B cell (primary cell): ENCODE measurements around the gene CDK6.

ENCODE experiments used
- EZH2 ChIP-seq: IDR thresholded peaks from 2 replicates; pipeline ENCODE4 v1.6.1; 2012; ENCODE audit warnings: borderline replicate concordance, low read depth, mild to moderate bottlenecking, moderate library complexity, low read length; ENCODE audit not compliant: insufficient read depth, poor library complexity, severe bottlenecking
- TF ChIP-seq, protein P1 (sequence below): fragments of 200-600 bp; IDR thresholded peaks from one replicate; pipeline ENCODE4 v1.8.0; 2022; ENCODE audit warnings: antibody characterized with exemption, mild to moderate bottlenecking

GRCh38 chr7:92782236-92782635 lies 54.1 kb downstream of the CDK6 start:
- no peak for TF ChIP-seq EZH2
- TF ChIP-seq, protein P1, sequence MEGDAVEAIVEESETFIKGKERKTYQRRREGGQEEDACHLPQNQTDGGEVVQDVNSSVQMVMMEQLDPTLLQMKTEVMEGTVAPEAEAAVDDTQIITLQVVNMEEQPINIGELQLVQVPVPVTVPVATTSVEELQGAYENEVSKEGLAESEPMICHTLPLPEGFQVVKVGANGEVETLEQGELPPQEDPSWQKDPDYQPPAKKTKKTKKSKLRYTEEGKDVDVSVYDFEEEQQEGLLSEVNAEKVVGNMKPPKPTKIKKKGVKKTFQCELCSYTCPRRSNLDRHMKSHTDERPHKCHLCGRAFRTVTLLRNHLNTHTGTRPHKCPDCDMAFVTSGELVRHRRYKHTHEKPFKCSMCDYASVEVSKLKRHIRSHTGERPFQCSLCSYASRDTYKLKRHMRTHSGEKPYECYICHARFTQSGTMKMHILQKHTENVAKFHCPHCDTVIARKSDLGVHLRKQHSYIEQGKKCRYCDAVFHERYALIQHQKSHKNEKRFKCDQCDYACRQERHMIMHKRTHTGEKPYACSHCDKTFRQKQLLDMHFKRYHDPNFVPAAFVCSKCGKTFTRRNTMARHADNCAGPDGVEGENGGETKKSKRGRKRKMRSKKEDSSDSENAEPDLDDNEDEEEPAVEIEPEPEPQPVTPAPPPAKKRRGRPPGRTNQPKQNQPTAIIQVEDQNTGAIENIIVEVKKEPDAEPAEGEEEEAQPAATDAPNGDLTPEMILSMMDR = no peak
